Measurements from ENCODE around the gene SLC41A1. TPM values are rescaled to one million over a fixed set of nuclear protein-coding genes. Genes with fewer than 3 reads are reported as not detected.

SLC41A1 gene
- total and polyA plus RNA-seq, 9 of the 15 experiments (the other 6 are each of a cell fraction or from before 2014, with no cell fraction given), result 4.1 to 29.3 (median 11.4) TPM

DNA sequence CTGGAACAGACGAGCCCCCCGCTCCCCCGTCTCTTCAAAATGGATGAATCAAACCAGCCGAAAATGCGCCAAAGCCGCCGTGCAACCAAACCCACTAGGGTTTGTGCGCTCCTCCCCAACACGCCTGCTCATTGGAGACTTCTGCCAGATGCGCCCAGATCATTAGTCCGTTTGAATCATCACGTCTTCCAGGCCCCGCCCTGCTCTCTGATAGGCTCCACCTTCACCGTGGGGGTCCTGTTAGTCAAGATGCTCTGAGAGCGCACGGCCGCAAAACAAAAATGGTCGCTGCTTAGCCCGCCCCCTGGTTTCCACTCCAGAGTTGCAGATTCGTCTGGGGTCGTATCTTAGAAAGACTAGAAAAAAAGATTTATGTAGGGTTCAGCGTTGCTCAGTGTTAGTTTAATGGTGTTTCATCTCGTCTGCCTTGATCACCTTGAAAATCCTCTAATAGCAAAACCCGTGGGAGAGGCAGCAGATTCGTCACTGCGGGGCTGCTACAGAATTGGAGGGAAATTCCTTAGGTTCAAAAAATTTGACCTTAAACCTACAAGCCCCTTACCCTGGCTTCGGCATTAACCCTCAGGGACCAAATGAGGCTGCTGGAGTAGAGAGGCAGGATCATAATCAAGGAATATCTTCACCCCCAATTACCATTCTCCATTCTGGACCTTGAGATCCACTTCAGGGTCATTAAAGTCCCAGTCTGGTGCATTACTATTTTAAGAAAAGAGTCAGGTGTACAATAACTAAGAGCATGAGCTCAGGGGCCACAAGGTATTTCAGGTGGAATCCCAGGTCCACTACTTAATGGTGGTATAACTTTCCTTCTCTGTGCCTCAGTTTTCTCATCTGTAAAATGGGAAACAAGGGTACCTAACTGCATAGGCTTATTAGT, 62.6 kb downstream of the SLC41A1 start, which contains the start of gene NUCKS1 (continued):
- TF ChIP-seq, protein P1, sequence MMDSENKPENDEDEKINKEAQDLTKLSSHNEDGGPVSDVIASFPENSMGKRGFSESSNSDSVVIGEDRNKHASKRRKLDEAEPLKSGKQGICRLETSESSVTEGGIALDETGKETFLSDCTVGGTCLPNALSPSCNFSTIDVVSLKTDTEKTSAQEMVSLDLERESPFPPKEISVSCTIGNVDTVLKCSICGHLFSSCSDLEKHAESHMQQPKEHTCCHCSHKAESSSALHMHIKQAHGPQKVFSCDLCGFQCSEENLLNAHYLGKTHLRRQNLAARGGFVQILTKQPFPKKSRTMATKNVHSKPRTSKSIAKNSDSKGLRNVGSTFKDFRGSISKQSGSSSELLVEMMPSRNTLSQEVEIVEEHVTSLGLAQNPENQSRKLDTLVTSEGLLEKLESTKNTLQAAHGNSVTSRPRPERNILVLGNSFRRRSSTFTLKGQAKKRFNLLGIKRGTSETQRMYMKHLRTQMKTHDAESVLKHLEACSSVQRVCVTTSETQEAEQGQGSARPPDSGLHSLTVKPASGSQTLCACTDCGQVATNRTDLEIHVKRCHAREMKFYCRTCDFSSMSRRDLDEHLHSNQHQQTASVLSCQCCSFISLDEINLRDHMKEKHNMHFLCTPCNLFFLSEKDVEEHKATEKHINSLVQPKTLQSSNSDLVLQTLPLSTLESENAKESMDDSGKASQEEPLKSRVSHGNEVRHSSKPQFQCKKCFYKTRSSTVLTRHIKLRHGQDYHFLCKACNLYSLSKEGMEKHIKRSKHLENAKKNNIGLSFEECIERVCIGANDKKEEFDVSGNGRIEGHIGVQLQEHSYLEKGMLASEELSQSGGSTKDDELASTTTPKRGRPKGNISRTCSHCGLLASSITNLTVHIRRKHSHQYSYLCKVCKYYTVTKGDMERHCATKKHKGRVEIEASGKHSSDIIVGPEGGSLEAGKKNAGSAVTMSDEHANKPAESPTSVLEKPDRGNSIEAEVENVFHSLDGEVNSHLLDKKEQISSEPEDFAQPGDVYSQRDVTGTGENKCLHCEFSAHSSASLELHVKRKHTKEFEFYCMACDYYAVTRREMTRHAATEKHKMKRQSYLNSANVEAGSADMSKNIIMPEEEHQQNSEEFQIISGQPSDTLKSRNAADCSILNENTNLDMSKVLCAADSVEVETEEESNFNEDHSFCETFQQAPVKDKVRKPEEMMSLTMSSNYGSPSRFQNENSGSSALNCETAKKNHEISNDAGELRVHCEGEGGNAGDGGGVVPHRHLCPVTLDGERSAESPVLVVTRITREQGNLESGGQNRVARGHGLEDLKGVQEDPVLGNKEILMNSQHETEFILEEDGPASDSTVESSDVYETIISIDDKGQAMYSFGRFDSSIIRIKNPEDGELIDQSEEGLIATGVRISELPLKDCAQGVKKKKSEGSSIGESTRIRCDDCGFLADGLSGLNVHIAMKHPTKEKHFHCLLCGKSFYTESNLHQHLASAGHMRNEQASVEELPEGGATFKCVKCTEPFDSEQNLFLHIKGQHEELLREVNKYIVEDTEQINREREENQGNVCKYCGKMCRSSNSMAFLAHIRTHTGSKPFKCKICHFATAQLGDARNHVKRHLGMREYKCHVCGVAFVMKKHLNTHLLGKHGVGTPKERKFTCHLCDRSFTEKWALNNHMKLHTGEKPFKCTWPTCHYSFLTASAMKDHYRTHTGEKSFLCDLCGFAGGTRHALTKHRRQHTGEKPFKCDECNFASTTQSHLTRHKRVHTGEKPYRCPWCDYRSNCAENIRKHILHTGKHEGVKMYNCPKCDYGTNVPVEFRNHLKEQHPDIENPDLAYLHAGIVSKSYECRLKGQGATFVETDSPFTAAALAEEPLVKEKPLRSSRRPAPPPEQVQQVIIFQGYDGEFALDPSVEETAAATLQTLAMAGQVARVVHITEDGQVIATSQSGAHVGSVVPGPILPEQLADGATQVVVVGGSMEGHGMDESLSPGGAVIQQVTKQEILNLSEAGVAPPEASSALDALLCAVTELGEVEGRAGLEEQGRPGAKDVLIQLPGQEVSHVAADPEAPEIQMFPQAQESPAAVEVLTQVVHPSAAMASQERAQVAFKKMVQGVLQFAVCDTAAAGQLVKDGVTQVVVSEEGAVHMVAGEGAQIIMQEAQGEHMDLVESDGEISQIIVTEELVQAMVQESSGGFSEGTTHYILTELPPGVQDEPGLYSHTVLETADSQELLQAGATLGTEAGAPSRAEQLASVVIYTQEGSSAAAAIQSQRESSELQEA (IDR thresholded peaks at IDR 0.05; ENCODE audit: low read depth), result peak; percentile 34; the same call in 1 of the 2 replicates
- TF ChIP-seq DPF2 (IDR thresholded peaks at IDR 0.05), result peak; percentile 83
- peak; percentile 92 to 93 for TF ChIP-seq E2F6 (IDR thresholded peaks at IDR 0.05; ENCODE audit: borderline replicate concordance in 1 of 2, extremely low read depth in 1 of 2, insufficient read depth in 1 of 2, insufficient read length in 1 of 2, low read depth in 1 of 2, low read length in 1 of 2, poor library complexity in 1 of 2, severe bottlenecking in 1 of 2)
- TF ChIP-seq RUNX1 (IDR thresholded peaks at IDR 0.05; ENCODE audit: low read depth), result no peak
- TF ChIP-seq, protein P2, sequence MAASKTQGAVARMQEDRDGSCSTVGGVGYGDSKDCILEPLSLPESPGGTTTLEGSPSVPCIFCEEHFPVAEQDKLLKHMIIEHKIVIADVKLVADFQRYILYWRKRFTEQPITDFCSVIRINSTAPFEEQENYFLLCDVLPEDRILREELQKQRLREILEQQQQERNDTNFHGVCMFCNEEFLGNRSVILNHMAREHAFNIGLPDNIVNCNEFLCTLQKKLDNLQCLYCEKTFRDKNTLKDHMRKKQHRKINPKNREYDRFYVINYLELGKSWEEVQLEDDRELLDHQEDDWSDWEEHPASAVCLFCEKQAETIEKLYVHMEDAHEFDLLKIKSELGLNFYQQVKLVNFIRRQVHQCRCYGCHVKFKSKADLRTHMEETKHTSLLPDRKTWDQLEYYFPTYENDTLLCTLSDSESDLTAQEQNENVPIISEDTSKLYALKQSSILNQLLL (CRISPR knock-in tag; IDR thresholded peaks at IDR 0.05; ENCODE audit: borderline replicate concordance), result no peak
- TF ChIP-seq BRD9 (IDR thresholded peaks at IDR 0.05; ENCODE audit: low read depth, partially characterized antibody), result peak; percentile 98
- TF ChIP-seq NFIC (IDR thresholded peaks at IDR 0.05), result peak; percentile 89
- 0 out of 2 replicates have a peak, but pooled peaks have one; percentile 77 for TF ChIP-seq DNMT1 (IDR thresholded peaks at IDR 0.05)
- TF ChIP-seq, protein P3, sequence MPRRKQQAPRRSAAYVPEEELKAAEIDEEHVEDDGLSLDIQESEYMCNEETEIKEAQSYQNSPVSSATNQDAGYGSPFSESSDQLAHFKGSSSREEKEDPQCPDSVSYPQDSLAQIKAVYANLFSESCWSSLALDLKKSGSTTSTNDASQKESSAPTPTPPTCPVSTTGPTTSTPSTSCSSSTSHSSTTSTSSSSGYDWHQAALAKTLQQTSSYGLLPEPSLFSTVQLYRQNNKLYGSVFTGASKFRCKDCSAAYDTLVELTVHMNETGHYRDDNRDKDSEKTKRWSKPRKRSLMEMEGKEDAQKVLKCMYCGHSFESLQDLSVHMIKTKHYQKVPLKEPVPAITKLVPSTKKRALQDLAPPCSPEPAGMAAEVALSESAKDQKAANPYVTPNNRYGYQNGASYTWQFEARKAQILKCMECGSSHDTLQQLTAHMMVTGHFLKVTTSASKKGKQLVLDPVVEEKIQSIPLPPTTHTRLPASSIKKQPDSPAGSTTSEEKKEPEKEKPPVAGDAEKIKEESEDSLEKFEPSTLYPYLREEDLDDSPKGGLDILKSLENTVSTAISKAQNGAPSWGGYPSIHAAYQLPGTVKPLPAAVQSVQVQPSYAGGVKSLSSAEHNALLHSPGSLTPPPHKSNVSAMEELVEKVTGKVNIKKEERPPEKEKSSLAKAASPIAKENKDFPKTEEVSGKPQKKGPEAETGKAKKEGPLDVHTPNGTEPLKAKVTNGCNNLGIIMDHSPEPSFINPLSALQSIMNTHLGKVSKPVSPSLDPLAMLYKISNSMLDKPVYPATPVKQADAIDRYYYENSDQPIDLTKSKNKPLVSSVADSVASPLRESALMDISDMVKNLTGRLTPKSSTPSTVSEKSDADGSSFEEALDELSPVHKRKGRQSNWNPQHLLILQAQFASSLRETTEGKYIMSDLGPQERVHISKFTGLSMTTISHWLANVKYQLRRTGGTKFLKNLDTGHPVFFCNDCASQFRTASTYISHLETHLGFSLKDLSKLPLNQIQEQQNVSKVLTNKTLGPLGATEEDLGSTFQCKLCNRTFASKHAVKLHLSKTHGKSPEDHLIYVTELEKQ (CRISPR knock-in tag; IDR thresholded peaks at IDR 0.05), result no peak; the same call in 1 of the 2 replicates
- TF ChIP-seq TAL1 (IDR thresholded peaks at IDR 0.05), result peak; percentile 26; the same call in 1 of the 2 replicates
- 0 out of 2 replicates have a peak, but pooled peaks have one; percentile 47 for TF ChIP-seq PTRF (tag; IDR thresholded peaks at IDR 0.05)
- peak; percentile 92 for TF ChIP-seq LCOR (CRISPR knock-in tag; IDR thresholded peaks at IDR 0.05)

Data from K562 (cell line).